Transverse colon (tissue), 4 donors: Measurements from ENCODE around the gene PRKG1.

Source experiments
- CTCF ChIP-seq, 5 experiments: fragments of 200-600 bp in 3 of 5; fragments of 450-650 bp in 2 of 5; sonication (generic) in 3 of 5; IDR thresholded peaks; 1 replicate in 2 of 5; 2 replicates in 3 of 5; pipeline ENCODE4 v1.5.1; 2016 to 2017; ENCODE audit warnings: antibody characterized with exemption in 5 of 5, inconsistent platforms in 3 of 5, mild to moderate bottlenecking in 2 of 5, moderate library complexity in 1 of 5
- EP300 ChIP-seq: sonication (generic); formaldehyde crosslinking; IDR thresholded peaks from one replicate; pipeline ENCODE4 v1.6.1; 2017; ENCODE audit warnings: antibody characterized with exemption, low read depth
- POLR2A ChIP-seq: fragments of 450-650 bp; IDR thresholded peaks from one replicate; pipeline ENCODE4 v1.6.1; 2016; ENCODE audit warnings: antibody characterized with exemption, mild to moderate bottlenecking, moderate library complexity
- POLR2AphosphoS5 ChIP-seq, 3 donors: sonication (generic); formaldehyde crosslinking; IDR thresholded peaks; one replicate each; pipeline ENCODE4 v1.6.1; 2016; ENCODE audit warnings: antibody characterized with exemption in 3 of 3

GRCh38 chr10:51302316-51302715 lies 228.0 kb downstream of the PRKG1 start:
- TF ChIP-seq CTCF (IDR thresholded peaks at IDR 0.05) (no peak), POLR2AphosphoS5 (IDR thresholded peaks at IDR 0.05) (no peak), EP300 (no peak), POLR2A (no peak)
